Stimulated activated naive CD8-positive, alpha-beta T cell treated with anti-CD3 and anti-CD28 coated beads, Interleukin-15, amount 100 ng/mL, for 72 hours (primary cell): ENCODE data around the gene GABRD.

Experiments
- ATAC-seq: fragments of 150-1000 bp; cut with Tn5 transposase; 2 replicates; pipeline ENCODE4 v1.10.0; 2021; ENCODE audit warnings: mild to moderate bottlenecking, moderate library complexity
- DNase-seq, 2 donors: peaks; one replicate each; pipeline ENCODE4 v3.0.0; 2021 to 2022
- H3K27ac Mint-ChIP-seq, 2 donors: one replicate each; pipeline ENCODE4 v1.8.0; 2022; ENCODE audit warnings: mild to moderate bottlenecking in 2 of 2, mixed read lengths in 2 of 2, moderate library complexity in 2 of 2
- H3K27me3 Mint-ChIP-seq: one replicate; pipeline ENCODE4 v1.8.0; 2022; ENCODE audit warnings: mixed read lengths
- H3K4me1 Mint-ChIP-seq: one replicate; pipeline ENCODE4 v1.8.0; 2022; ENCODE audit warnings: mild to moderate bottlenecking, mixed read lengths
- H3K4me3 Mint-ChIP-seq, 2 donors: one replicate each; pipeline ENCODE4 v1.8.0; 2022; ENCODE audit warnings: mild to moderate bottlenecking in 2 of 2, mixed read lengths in 2 of 2, moderate library complexity in 1 of 2
- H3K9me3 Mint-ChIP-seq, 2 donors: one replicate each; pipeline ENCODE4 v1.8.0; 2022; ENCODE audit warnings: mixed read lengths in 2 of 2

GABRD gene

DNA sequence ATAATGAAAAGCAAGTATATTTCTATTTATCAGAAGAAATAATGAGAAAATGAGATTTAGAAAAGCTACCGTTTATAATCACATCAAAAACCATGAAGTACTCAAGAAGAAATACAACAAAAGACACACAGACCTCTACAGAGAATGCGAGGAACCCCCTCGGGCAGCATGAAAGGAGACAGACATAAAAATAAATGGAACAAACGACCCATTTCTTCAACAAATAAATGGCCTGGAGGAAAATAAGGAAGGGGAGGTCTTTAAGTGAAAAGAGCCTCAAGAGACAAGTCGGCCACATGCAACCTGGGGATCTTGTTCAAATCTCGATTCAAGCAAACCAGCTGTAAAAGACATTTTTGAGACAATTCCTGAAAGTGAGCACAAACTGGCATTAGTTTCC lies 21.6 kb upstream of the GABRD start:
- no peak overlapping the region for H3K4me3 Mint-ChIP-seq
- no peak overlapping the region for H3K27ac Mint-ChIP-seq
- ATAC-seq (no peak), DNase-seq (no peak)
- no peaks in the 10 kb centered on the region for H3K9me3 Mint-ChIP-seq
- peaks cover 43% of the 10 kb centered on the region for H3K27me3 Mint-ChIP-seq
- H3K4me1 Mint-ChIP-seq: peaks cover 8% of the 10 kb centered on the region

DNA sequence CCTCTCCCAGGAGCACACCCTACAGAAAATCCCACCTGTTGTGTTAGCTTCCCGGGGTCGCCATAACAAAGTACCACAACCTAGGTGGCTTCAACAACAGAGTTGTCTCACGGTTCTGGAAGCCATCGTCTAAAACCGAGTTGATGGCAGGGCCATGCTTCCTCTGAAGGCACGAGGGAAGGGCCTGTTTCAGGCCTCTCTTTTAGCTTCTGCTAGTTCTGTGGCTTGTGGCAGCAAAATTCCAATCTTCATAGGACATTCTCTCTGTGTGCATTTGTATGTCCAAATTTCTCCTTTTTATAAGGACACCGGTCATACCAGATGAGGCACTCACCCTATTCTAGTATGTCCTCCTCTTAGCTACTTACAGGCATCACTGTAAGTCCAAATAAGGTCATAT lies 18.7 kb upstream of the GABRD start:
- no peaks in the 10 kb centered on the region for H3K9me3 Mint-ChIP-seq
- no peak overlapping the region for H3K27ac Mint-ChIP-seq
- H3K4me1 Mint-ChIP-seq: peaks cover 8% of the 10 kb centered on the region
- peaks cover 53% of the 10 kb centered on the region for H3K27me3 Mint-ChIP-seq
- H3K4me3 Mint-ChIP-seq: no peak overlapping the region
- ATAC-seq (no peak), DNase-seq (no peak)

DNA sequence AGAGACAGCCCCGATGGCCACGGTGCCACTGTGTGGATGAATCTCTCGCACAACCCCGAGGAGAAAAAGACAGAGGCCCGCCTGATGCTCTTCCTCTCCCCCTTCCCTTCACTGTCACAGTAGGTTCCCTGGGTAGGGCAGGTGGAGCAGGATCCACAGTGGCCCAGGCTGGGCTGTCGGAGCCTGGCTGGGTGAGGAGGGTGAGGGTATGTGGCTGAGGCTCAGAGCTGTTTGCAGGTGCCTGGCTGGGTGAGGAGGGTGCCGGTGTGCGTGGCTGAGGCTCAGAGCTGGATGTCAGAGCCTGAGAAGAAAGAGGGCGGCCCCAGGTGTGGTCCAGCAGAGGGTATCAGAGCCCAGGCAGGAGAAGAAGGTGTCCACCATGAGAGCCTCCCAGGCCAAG lies 18.3 kb upstream of the GABRD start:
- ATAC-seq: peak; percentile 45
- Mint-ChIP-seq H3K27ac (no peak overlapping the region), H3K4me1 (peaks cover 7% of the 10 kb centered on the region), H3K27me3 (peaks cover 57% of the 10 kb centered on the region), H3K9me3 (no peaks in the 10 kb centered on the region), H3K4me3 (no peak overlapping the region)
- no peak for DNase-seq

DNA sequence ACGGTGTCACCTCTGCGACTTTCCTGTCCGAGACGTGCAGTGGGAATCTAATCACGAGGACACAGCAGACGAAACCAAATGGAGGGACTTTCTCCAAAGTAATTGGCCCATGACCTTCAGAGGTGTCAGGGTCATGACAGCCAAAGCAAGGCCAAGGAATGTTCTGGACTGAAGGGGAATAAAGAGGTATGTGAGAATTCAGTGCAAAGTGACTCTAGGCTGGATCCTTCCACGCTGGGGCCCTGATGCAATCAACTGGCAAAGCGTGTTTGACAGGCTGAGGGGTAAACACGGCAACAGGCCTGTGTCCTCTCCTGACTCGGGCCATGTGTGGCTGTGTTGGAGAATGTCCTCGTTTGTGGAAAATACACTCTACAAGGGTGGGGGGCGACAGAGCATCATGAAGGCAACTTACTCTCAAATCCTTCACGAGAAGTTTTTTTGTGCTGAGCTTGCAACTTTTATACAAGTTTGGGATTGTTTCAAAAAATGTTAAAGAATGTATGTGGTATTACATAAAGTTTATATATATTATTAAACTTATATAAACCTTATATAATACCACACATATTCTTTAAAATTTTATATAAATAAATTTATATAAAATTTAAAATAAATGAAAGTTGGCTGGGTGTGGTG lies 17.3 kb upstream of the GABRD start:
- Mint-ChIP-seq H3K4me3 (no peak overlapping the region), H3K9me3 (no peaks in the 10 kb centered on the region), H3K27me3 (peaks cover 55% of the 10 kb centered on the region), H3K27ac (no peak overlapping the region), H3K4me1 (no peaks in the 10 kb centered on the region)
- DNase-seq: no peak
- no peak for ATAC-seq

DNA sequence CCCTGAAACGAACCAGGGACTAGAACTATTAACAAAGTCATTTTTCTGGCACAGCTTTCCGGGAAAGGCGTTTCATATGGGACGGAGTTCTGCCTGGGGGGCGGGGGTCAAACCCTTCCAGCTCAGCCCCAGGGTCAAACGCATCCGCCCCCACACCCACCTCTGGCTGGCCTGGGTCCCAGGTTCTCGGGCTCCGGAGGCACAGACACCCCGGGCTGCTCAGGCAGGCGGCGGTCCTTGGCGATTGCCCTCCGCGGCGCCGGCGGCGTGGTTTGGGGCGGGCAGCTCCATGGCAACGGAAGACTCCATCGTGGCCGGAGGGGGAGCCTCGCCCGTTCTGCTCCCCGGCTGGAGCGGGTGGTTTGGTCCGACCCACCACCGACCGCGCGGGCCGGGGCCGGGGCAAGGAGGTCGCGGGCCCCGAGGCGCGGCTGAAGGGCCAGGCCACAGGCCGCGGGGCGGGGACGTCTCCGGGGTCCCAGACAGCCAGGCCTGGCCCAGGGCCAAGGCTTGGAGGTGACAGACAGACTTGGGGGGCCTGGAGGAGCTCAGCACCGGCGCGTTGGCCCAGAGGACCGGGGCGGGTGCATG lies 15.5 kb upstream of the GABRD start, which contains the start of gene CFAP74:
TSS of gene CFAP74 (minus strand) at position 246 of the 591 bp plus-strand sequence. CDS start 12,830 bp downstream, outside the sequence.
- ATAC-seq (peak; percentile 66), DNase-seq (peak; percentile 35 to 41)
- Mint-ChIP-seq H3K4me1 (no peaks in the 10 kb centered on the region), H3K27me3 (peaks cover 55% of the 10 kb centered on the region), H3K27ac (no peak within 1 kb of the TSS), H3K9me3 (no peaks in the 10 kb centered on the region), H3K4me3 (peak within 1 kb of the TSS in 1 of 2 donors; percentile 24)

DNA sequence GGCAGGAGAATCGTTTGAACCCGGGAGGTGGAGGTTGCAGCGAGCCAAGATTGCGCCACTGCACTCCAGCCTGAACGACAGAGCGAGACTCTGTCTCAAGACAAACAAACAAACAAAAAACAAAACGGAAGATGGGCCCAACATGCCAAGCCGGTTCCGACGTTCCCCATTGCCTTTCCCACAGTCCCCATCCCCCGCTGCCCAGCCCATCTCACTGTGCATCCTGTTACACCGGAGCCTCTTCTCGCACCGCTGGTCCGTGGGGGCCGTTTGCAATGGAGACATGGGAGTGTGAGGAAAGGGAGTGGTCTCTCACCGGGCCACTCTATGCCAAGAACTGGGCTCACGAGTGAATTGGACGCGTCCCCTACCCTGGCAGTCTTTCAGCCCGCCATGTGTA lies 14.3 kb upstream of the GABRD start:
- H3K9me3 Mint-ChIP-seq: no peaks in the 10 kb centered on the region
- peaks cover 53% of the 10 kb centered on the region for H3K27me3 Mint-ChIP-seq
- no peaks in the 10 kb centered on the region for H3K4me1 Mint-ChIP-seq
- H3K27ac Mint-ChIP-seq: no peak overlapping the region
- H3K4me3 Mint-ChIP-seq: no peak overlapping the region
- DNase-seq (no peak), ATAC-seq (no peak)

DNA sequence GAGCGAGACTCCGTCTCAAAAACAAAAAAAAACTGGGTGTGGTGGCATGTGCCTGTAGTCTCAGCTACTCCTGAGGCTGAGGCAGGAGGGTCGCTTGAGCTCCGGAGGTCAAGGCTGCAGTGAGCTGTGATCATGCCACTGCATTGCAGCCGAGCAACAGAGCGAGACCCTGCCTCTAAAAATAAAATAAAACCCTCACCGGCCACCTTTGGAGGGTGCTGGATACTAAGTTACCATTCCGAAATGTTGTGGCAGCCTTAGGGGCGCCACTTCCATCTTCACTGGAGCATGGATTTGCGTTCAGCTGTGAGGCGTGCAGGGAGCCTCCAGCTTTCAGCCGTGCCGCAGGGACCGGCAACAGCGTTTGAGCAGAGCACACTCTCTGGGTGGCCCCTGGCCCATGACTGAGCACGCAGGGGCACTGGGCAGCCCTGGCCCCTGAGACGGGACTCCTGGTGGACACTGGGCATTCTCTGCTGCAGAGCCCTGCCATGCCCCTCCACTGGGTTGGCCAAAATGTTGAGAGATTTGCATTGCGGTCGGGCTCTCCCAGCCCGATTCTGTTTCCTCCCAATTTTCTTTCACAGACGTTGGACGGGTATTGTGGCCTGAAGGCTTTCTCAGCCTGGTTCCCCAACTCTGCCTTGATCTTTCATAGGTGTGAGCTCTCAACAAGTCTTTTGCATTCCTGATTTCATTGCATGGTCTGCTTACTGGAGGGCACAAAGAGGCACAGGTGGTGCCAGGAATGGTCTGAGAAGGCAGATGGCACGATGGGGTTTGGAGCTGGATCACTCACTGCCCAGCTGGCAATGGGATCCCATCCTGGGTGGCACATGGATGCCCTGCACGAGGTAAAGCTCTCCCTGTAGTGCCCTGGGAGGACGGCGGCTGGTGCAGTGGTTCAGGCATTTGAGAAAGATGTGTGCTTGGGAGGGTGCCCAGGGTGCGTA lies 9.8 kb upstream of the GABRD start:
- no peaks in the 10 kb centered on the region for H3K9me3 Mint-ChIP-seq
- ATAC-seq: no peak
- peaks cover 44% of the 10 kb centered on the region for H3K27me3 Mint-ChIP-seq
- no peak overlapping the region for H3K4me3 Mint-ChIP-seq
- no peaks in the 10 kb centered on the region for H3K4me1 Mint-ChIP-seq
- no peak overlapping the region for H3K27ac Mint-ChIP-seq
- no peak for DNase-seq

DNA sequence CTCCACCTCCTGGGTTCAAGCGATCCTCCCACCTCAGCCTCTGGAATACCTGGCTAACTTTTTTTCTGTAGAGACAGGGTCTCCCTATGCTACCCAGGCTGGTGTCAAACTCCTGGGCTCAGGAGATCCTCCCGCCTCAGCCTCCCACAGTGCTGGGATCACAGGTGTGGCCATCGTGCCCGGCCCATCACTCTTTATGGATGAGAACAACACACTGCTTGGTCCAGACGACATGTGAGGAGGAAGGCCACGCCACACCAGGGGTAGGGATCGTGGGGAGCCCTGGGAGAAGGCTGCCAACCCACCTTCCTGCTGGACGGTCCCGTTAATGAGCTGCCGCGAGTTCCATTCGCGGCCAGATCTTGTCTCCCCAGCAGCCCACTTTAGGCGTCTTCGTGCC lies 5.0 kb upstream of the GABRD start:
- H3K4me1 Mint-ChIP-seq: peaks cover 6% of the 10 kb centered on the region
- H3K27me3 Mint-ChIP-seq: peaks cover 70% of the 10 kb centered on the region
- no peak overlapping the region for H3K27ac Mint-ChIP-seq
- H3K4me3 Mint-ChIP-seq: no peak overlapping the region
- no peak for DNase-seq
- ATAC-seq: no peak
- H3K9me3 Mint-ChIP-seq: no peaks in the 10 kb centered on the region

DNA sequence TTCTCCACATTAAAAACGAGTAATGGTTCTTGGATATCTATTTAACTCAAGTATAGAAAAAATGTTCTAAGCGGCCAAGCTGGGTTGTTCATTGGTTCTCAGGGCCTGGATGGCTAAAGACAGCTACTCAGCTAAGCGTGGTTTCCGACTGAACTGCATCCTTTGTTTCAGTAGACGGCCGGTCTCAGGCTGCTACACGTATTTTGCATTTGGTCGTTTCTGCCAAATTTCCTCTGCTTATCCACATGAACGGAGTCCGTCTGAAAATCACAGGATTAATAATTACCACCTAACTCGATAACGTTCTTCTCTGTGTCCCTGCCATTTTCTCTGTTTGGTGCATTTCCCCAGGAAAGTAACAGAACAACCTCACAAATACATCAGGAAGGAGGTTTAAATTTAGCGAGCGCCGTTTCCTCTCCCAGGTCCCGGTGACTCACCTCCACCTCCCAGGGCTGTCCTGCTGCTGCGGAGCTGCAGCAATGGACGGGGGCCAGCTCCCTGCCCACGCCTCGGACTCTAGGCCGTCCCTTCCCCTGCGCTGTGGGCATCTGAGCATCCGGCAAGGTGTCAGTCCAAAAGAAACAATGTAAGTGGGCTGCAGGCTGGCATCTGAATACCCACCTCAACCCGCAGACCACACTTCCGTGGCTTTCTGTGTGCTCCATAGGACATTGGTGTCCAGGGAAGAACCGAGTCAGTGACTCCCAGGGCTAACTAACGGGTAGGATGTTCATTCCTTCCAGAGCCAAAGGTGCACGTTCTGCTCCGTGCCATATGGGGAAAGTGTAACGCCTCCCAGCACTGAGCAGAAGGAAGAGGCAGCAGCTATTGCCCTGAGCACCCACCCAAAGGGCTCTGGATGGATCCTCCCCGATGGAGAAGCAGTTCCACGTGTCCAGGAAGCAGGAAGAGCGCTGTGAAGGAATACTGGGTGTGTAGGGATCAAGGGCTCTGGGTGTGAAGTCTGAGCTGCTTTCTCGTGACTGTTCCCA lies 4.1 kb upstream of the GABRD start:
- peaks cover 6% of the 10 kb centered on the region for H3K4me1 Mint-ChIP-seq
- no peaks in the 10 kb centered on the region for H3K9me3 Mint-ChIP-seq
- H3K27me3 Mint-ChIP-seq: peaks cover 76% of the 10 kb centered on the region
- no peak overlapping the region for H3K4me3 Mint-ChIP-seq
- ATAC-seq (no peak), DNase-seq (no peak)
- H3K27ac Mint-ChIP-seq: no peak overlapping the region

DNA sequence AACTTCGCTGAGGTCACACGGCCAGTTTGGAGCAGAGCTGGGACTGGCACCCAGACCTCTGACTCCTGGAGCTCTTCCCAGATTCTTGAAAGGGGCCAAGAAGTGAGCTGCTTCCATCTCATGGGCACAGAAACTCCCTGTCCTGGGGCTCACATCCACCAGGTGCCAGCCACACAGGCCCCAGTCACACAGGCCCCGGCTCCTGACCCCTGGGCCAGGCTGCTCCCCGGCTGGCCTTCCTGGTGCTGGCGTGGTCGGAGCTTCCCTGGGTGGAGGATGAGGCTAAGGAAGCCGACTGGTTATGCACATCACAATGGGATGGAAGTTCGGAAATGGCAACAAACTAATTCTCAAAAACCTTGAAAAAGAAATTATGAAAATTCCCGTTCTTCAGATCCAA lies 3.0 kb upstream of the GABRD start:
- Mint-ChIP-seq H3K4me1 (peaks cover 9% of the 10 kb centered on the region), H3K9me3 (no peaks in the 10 kb centered on the region)
- no peak for ATAC-seq

DNA sequence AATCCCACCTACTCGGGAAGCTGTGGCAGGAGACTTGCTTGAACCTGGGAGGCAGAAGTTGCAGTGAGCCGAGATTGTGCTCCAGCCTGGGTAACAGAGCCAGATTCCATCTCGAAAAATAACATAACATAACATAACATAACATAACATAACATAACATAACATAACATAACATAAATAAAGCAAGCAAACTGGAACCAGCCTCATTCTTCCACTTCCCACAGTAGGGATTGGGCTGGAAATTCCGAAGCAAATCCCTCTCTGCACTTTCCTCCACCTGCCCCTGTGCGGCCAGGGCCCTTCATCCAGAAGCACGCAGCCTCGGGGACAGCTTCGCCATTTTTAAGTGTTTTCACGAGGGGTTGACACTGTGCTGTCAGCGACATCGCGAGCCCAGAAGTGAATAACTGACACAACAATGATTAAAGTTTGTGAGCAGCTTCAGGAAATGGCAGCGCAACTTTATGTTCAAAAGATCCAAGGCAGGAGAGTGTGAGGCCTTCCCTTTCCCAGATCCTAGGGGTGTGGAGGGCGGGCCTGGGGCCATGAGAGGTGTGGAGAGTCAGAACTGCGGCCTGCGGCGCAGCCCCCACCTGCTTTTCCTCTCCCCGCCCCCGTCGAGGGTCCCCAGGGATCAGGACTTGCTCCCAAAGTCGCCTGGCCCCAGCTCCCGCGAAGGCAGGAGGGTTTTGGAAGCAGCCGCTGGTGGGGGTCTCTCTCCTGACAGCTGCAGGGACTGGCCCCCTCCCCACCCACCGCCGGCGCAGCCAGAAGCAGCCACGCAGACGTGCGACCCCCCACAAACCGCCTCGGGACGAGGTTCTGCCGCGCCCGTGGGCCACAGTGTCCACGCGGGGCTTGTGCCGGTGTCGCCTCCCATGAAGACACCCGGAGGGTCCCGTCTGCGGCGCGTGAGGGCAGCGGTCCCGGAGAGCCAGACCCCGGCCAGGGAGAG lies 651 bp upstream of the GABRD start:
- peak overlapping the region; percentile 69 to 77 for H3K4me3 Mint-ChIP-seq
- H3K27me3 Mint-ChIP-seq: peaks cover 95% of the 10 kb centered on the region
- ATAC-seq: no peak
- no peak for DNase-seq
- H3K9me3 Mint-ChIP-seq: no peaks in the 10 kb centered on the region
- H3K27ac Mint-ChIP-seq: no peak overlapping the region
- peaks cover 11% of the 10 kb centered on the region for H3K4me1 Mint-ChIP-seq

More for the DNA sequence above, 3.0 kb upstream of the GABRD start:
- no peak for DNase-seq
- Mint-ChIP-seq H3K27me3 (peaks cover 80% of the 10 kb centered on the region), H3K27ac (no peak overlapping the region), H3K4me3 (no peak overlapping the region)

DNA sequence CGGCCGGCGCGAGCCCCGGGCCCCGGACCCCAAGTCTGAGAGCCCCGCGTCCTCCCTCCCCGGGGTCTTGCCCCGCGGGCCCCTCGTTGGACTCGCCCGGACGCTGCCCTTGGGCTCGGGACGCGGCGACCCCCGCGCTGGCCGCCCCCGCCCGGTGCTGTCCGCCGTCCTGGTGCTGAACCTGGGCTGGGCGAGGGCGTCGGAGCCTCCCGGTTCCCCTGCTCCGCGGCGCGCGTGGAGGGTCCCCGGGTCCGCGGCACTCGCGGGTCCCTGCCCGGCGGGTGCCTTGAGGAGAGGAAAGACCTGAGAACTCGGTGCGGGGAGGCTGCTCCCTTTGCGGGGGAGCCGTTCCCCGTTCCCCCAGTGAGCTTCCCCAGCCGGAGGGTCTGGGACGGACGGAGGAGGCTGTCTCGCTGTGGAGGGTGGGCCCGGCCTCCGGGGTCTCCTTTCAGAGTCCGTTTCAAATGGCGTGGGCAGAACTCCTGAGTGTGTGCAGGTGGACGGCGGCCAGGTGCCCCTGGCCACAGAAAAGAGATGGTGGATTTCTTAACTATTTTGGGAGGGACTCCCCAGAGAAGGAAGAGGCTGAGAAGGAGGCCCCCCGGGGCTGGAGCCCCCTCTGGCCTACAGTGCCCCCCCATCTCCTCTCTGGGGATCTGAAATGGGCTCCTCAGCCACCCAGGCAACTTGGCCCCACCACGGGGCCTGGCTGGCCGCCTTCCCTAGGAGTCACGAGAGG lies 595 bp downstream of the GABRD start:
- DNase-seq (no peak), ATAC-seq (peak; percentile 36)
- peaks cover 11% of the 10 kb centered on the region for H3K4me1 Mint-ChIP-seq
- H3K27ac Mint-ChIP-seq: no peak overlapping the region
- H3K27me3 Mint-ChIP-seq: peaks cover 93% of the 10 kb centered on the region
- no peaks in the 10 kb centered on the region for H3K9me3 Mint-ChIP-seq
- peak overlapping the region in 1 of 2 donors; percentile 48 for H3K4me3 Mint-ChIP-seq

DNA sequence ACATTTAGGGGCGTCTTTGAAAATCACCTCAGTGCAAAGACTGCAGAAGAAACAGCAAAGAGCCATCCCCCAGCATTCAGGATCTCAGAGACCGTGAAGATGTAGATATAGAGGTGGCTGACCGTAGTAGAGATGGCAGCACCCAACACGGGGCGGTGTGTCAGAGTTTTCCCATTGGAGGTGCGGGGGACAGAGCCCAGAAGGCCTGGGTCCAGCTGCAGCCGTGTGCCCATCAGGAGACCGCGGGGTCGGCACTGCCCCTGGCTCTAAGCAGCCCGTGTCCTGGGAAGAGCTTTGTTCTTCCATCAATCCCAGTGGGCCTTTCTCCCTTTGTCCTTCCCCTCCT lies 1.1 kb downstream of the GABRD start:
- H3K4me1 Mint-ChIP-seq: peaks cover 12% of the 10 kb centered on the region
- peak overlapping the region in 1 of 2 donors; percentile 48 for H3K4me3 Mint-ChIP-seq
- peaks cover 87% of the 10 kb centered on the region for H3K27me3 Mint-ChIP-seq
- H3K27ac Mint-ChIP-seq: no peak overlapping the region
- no peaks in the 10 kb centered on the region for H3K9me3 Mint-ChIP-seq
- no peak for DNase-seq
- ATAC-seq: no peak

DNA sequence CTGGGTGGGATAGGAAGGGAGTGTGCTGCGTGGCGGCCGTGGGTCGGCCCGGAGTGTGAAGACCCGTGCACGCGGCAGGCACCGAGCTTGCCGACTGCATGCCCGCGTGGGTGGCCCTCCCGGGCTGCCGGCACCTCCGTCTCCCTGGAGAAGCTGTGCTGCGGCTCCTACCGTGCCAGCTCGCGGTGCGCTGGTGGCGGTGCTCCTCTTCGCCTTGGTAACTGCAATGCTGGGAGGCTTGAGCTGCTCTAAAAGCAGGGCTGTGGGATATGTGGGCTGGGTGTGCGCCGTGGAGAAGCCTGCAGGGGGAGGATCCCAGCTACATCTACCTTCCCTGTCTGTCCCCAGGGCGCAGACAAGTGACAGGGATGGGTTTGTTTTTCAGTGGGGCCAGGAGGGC lies 2.4 kb downstream of the GABRD start:
- Mint-ChIP-seq H3K4me3 (no peak overlapping the region), H3K9me3 (no peaks in the 10 kb centered on the region), H3K4me1 (peaks cover 15% of the 10 kb centered on the region), H3K27ac (no peak overlapping the region), H3K27me3 (peaks cover 75% of the 10 kb centered on the region)
- ATAC-seq (no peak), DNase-seq (no peak)
